Mucosa of descending colon (tissue), 3 donors: ENCODE data around the gene SIK2. TPM values are rescaled to one million over a fixed set of nuclear protein-coding genes. Genes with fewer than 3 reads are reported as not detected.

Experiments used
- ATAC-seq: fragments of 200-7000 bp; cut with Tn5 transposase; one replicate; pipeline ENCODE4 v1.9.1; 2020; ENCODE audit warnings: mild to moderate bottlenecking, moderate library complexity
- DNase-seq, 3 donors: peaks; one replicate each; pipeline ENCODE4 v3.0.0-alpha.2; 2020
- H3K36me3 ChIP-seq: fragments of 200-600 bp; one replicate; pipeline ENCODE4 v1.8.0; 2021; ENCODE audit warnings: low read depth, mild to moderate bottlenecking
- H3K4me1 ChIP-seq: fragments of 200-600 bp; one replicate; pipeline ENCODE4 v1.8.0; 2021; ENCODE audit warnings: low read depth, mild to moderate bottlenecking
- H3K4me3 ChIP-seq: fragments of 200-600 bp; one replicate; pipeline ENCODE4 v1.8.0; 2021; ENCODE audit warnings: mild to moderate bottlenecking
- H3K9me3 ChIP-seq: fragments of 200-600 bp; one replicate; pipeline ENCODE4 v1.8.0; 2021; ENCODE audit warnings: mild to moderate bottlenecking
- CTCF ChIP-seq: fragments of 200-600 bp; IDR thresholded peaks from one replicate; pipeline ENCODE4 v1.8.0; 2022; ENCODE audit warnings: antibody characterized with exemption, mild to moderate bottlenecking
- intact Hi-C, 2 donors: fragments of 100-400 bp; cut with DNase I in 1 of 2; cut with micrococcal nuclease in 1 of 2; formaldehyde crosslinking; loops; one replicate each; pipeline versions ENCODE4 v1.11.0 to v1.11.1; 2022; cut with DNase I, micrococcal nuclease
- total RNA-seq, 3 donors: library from RNA; stranded (reverse); fragmentation: NEBNext Ultra II Directional in 2 of 3; extraction: Animal tissue kit (Norgen Biotek cat#: 25700) in 2 of 3; gene quantifications; one replicate each; pipeline versions ENCODE4 v1.2.1 to v1.2.4, GENCODE V29; 2021 to 2023
- donor health status: DM: no; HTN: no; CAD: no; lungs with moderate emphysema.
- donor health status: DM: no; HTN: no; CAD: no.
- donor health status: DM: no; HTN: yes; CAD: no.

SIK2 gene
- total RNA-seq, 3 donors from 2014 or later, result 22.0 to 23.0 (median 22.7) TPM

- Histone ChIP-seq H3K4me1 (no peaks in the 10 kb centered on the region), H3K36me3 (no peaks in the 10 kb centered on the region), H3K9me3 (no peaks in the 10 kb centered on the region), H3K4me3 (no peak overlapping the region)
- intact Hi-C loops, result no loop called here
- ATAC-seq (no peak), DNase-seq (no peak)
- no peak for TF ChIP-seq CTCF
Observed at GRCh38 chr11:111749646-111750045, 147.4 kb downstream of the SIK2 start.

DNA sequence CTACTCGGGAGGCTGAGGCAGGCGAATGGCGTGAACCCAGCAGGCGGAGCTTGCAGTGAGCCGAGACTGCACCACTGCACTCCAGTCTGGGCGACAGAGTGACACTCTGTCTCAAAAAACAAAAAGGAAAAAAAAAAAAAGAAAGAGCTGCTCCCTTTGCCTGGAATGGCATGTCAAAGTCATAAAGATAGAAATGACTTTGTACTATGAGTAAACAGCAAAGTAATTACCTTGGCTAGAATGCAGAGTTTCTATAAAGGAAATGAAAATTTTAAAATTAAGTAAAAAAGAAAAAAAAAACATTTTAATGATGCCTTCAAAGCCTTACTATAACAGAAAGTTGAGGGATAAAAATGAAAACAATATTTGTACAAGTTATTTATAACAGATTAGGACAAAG is 153.8 kb downstream of the SIK2 start:
- H3K9me3 ChIP-seq, result no peaks in the 10 kb centered on the region
- DNase-seq (peak in 1 of 3 donors; percentile 57), ATAC-seq (peak; percentile 91)
- TF ChIP-seq CTCF, result no peak
- intact Hi-C loops, result no loop called here
- no peak overlapping the region for H3K4me3 ChIP-seq
- H3K4me1 ChIP-seq, result no peaks in the 10 kb centered on the region
- H3K36me3 ChIP-seq, result peaks cover 8% of the 10 kb centered on the region

DNA sequence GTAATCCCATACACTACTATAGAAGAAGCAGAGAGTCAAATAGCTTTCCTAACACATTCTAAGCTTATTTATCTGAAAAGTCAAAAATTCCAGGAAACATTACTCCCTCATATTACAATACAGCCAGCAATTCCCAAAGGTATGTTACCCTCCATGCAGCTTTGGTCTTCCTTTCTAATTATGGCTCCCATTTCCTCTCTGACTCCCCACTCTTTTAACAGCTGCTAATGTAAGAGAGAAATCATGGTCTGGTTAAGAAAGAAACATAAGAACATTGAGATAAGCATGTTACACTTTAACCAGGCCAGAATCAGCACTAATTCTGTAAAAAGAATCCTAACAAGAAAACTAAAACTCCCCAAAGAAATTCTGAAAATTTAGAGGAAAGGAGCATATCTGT is 157.1 kb downstream of the SIK2 start:
- DNase-seq, result no peak
- peaks cover 8% of the 10 kb centered on the region for H3K36me3 ChIP-seq

GRCh38 chr11:111759778-111760407 is 157.6 kb downstream of the SIK2 start:
- intact Hi-C loops, result no loop called here
- Histone ChIP-seq H3K36me3 (peaks cover 8% of the 10 kb centered on the region), H3K4me3 (no peak overlapping the region), H3K9me3 (no peaks in the 10 kb centered on the region), H3K4me1 (peaks cover 6% of the 10 kb centered on the region)
- TF ChIP-seq CTCF, result no peak
- no peak for DNase-seq
- peak; percentile 25 for ATAC-seq

More for the DNA sequence above, 157.1 kb downstream of the SIK2 start:
- intact Hi-C loops, result no loop called here
- TF ChIP-seq CTCF, result no peak
- ATAC-seq, result no peak
- peaks cover 2% of the 10 kb centered on the region for H3K4me1 ChIP-seq
- no peak overlapping the region for H3K4me3 ChIP-seq
- H3K9me3 ChIP-seq, result no peaks in the 10 kb centered on the region

GRCh38 chr11:111761036-111761435 is 158.8 kb downstream of the SIK2 start:
- Histone ChIP-seq H3K4me3 (no peak overlapping the region), H3K9me3 (no peaks in the 10 kb centered on the region), H3K4me1 (peaks cover 8% of the 10 kb centered on the region), H3K36me3 (peaks cover 8% of the 10 kb centered on the region)
- TF ChIP-seq CTCF, result no peak
- intact Hi-C loops, result no loop called here
- ATAC-seq, result no peak
- DNase-seq, result no peak

GRCh38 chr11:111762526-111762925 is 160.3 kb downstream of the SIK2 start:
- Histone ChIP-seq H3K9me3 (no peaks in the 10 kb centered on the region), H3K4me1 (peaks cover 8% of the 10 kb centered on the region), H3K4me3 (no peak overlapping the region), H3K36me3 (peaks cover 8% of the 10 kb centered on the region)
- intact Hi-C loops, result no loop called here
- no peak for TF ChIP-seq CTCF
- ATAC-seq (no peak), DNase-seq (no peak)
